BE2C (cell line): ENCODE results near the gene GOLGA8J. TPM values are rescaled to one million over a fixed set of nuclear protein-coding genes. Genes with fewer than 3 reads are reported as not detected.
"Not testable (repeated sequence)": the region's sequence is repeated elsewhere in the genome, so short reads cannot be mapped to it uniquely, and the experiment has no call there.

Experiments used
- DNase-seq: peaks from one replicate; pipeline ENCODE4 v3.0.0-alpha.2; 2020
- H3K27me3 ChIP-seq: fragments of 250-450 bp; sonication (Bioruptor Pico); 2 replicates; pipeline ENCODE4 v1.5.1; 2020; ENCODE audit warnings: mild to moderate bottlenecking
- H3K36me3 ChIP-seq: fragments of 250-450 bp; sonication (Bioruptor Pico); 2 replicates; pipeline ENCODE4 v1.5.1; 2020; ENCODE audit warnings: mild to moderate bottlenecking
- H3K4me1 ChIP-seq: fragments of 250-450 bp; sonication (Bioruptor Pico); 2 replicates; pipeline ENCODE4 v1.5.1; 2020
- H3K4me3 ChIP-seq: 2 replicates; pipeline ENCODE4 v1.5.1; 2011; ENCODE audit warnings: low read depth, low read length
- H3K9me3 ChIP-seq: fragments of 250-450 bp; sonication (Bioruptor Pico); 2 replicates; pipeline ENCODE4 v1.5.1; 2020
- polyA plus RNA-seq: library from polyadenylated mRNA; unstranded; fragments of >200 nt; gene quantifications from one replicate; pipeline ENCODE4 v1.2.1, GENCODE V29; 2012; ENCODE audit warnings: low read depth, missing spikeins; ENCODE audit not compliant: insufficient read length, insufficient read depth
- TF ChIP-seq, protein P1 (sequence below): IDR thresholded peaks from 2 replicates; pipeline ENCODE4 v1.5.1; 2012; ENCODE audit warnings: mild to moderate bottlenecking, low read depth, low read length

GOLGA8J gene, protein sequence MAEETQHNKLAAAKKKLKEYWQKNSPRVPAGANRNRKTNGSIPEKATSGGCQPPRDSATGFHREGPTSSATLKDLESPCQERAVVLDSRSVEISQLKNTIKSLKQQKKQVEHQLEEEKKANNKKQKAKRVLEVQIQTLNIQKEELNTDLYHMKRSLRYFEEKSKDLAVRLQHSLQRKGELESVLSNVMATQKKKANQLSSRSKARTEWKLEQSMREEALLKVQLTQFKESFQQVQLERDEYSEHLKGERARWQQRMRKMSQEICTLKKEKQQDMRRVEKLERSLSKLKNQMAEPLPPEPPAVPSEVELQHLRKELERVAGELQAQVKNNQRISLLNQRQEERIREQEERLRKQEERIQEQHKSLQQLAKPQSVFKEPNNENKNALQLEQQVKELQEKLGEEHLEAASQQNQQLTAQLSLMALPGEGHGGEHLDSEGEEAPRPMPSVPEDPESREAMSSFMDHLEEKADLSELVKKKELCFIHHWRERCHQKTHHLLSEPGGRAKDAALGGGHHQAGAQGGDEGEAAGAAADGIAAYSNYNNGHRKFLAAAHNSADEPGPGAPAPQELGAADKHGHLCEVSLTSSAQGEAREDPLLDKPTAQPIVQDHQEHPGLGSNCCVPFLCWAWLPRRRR
- polyA plus RNA-seq: not detected

DNA sequence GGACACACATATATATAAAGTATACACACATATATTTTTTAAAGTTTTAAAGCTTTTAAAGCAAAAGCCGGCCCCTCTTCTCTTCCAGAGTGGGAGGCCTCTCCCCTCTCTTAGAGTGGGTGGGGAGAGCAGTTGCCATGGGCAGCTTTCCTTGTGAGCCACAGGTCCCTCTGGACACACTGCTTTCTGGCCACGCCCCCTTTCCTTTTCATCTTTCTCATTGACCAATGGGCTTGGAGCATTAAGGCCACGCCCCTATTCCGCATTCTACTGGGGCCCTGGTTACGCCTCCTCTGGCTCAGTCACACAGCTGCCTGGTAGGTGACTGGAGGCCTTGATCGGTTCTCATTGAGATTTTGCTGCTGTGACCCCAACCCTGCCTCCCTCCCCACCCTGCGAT, at the start of gene GOLGA8J:
Gene GOLGA8J, plus strand, starts transcription at position 301 of the 400 bp plus-strand sequence. Its CDS starts 98 bp downstream, at position 399.
- H3K4me3 ChIP-seq, H3K36me3 ChIP-seq, H3K4me1 ChIP-seq, DNase-seq, H3K27me3 ChIP-seq, H3K9me3 ChIP-seq: not testable (repeated sequence)

DNA sequence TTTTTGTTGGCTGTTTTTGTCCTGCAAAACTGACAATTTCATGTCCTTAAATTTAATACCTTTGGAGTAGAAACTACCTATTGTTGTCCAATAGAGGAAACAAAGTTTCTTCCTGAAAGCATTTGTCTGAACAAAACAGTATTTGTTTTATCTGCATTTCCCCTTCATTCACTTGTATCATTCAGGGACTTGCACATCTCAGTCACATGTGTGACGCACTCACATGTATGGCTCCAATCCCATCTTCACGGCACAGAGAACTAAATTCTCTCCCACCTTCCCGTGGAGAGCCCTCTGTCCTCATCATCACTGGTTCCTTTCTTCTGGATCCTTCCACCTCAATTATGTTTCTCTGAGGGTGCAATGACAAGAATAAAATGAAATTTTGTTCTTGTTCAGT, 49.5 kb upstream of the GOLGA8J start:
- Histone ChIP-seq H3K4me1 (no peaks in the 10 kb centered on the region), H3K9me3 (no peaks in the 10 kb centered on the region), H3K27me3 (no peaks in the 10 kb centered on the region), H3K4me3 (no peak overlapping the region), H3K36me3 (no peaks in the 10 kb centered on the region)
- TF ChIP-seq, protein P1, sequence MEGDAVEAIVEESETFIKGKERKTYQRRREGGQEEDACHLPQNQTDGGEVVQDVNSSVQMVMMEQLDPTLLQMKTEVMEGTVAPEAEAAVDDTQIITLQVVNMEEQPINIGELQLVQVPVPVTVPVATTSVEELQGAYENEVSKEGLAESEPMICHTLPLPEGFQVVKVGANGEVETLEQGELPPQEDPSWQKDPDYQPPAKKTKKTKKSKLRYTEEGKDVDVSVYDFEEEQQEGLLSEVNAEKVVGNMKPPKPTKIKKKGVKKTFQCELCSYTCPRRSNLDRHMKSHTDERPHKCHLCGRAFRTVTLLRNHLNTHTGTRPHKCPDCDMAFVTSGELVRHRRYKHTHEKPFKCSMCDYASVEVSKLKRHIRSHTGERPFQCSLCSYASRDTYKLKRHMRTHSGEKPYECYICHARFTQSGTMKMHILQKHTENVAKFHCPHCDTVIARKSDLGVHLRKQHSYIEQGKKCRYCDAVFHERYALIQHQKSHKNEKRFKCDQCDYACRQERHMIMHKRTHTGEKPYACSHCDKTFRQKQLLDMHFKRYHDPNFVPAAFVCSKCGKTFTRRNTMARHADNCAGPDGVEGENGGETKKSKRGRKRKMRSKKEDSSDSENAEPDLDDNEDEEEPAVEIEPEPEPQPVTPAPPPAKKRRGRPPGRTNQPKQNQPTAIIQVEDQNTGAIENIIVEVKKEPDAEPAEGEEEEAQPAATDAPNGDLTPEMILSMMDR: no peak
- DNase-seq: no peak

DNA sequence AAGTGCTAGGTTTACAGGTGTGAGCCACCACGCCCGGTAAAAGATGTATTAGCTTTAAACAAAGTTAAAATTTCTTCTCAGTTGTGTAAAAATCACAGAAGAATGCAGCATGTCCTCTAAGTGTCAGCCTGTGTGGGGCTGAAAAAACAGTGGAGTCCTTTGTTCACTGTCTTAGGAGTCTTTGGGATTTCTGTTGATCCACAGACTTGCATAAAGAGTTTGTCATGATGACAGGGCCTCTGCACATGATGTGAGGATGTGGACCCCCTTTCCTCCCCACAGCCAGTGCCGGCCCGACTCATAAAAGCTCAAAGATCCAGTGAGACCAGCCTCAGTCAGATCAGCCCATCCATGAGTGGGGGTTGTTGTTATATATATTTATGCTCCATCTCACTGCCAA, 49.0 kb upstream of the GOLGA8J start:
- H3K27me3 ChIP-seq: no peaks in the 10 kb centered on the region
- DNase-seq: no peak
- no peaks in the 10 kb centered on the region for H3K9me3 ChIP-seq
- no peaks in the 10 kb centered on the region for H3K36me3 ChIP-seq
- no peaks in the 10 kb centered on the region for H3K4me1 ChIP-seq
- H3K4me3 ChIP-seq: no peak overlapping the region
- TF ChIP-seq, protein P1: no peak

DNA sequence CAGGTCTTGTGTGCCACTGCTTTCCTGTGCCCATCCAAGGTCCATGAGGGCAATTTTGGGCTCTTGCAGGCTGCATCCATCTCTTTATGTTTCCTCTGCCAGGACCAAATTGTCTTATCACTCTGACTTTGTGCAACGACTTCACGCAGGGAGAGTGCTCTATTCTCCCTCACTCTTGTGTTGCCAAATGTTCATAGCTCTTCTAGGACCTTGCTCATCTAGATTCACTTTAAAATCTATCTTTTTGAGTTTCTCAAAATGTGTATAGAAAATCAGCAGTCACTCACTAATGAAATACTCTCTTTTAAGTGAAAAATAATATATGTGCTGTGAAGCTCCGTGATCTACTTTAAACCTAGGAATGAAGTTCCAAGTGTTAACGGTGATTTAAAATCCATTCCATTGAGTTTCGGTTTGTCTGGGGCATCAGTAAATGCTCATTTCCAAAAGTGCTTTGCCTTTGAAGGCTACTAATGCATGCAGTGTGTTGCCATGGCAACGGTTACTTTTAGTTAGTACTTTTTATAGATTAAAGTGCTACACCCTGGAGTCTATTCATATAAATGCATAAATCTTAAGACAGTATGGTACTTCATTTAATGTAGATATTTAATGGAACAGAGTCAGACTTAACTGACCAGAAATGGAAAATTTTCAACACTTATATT, 46.6 kb upstream of the GOLGA8J start:
- Histone ChIP-seq H3K9me3 (no peaks in the 10 kb centered on the region), H3K27me3 (no peaks in the 10 kb centered on the region), H3K4me3 (no peak overlapping the region), H3K36me3 (no peaks in the 10 kb centered on the region), H3K4me1 (peaks cover 4% of the 10 kb centered on the region; the same call in 1 of the 2 replicates)
- DNase-seq: no peak
- TF ChIP-seq, protein P1: no peak

DNA sequence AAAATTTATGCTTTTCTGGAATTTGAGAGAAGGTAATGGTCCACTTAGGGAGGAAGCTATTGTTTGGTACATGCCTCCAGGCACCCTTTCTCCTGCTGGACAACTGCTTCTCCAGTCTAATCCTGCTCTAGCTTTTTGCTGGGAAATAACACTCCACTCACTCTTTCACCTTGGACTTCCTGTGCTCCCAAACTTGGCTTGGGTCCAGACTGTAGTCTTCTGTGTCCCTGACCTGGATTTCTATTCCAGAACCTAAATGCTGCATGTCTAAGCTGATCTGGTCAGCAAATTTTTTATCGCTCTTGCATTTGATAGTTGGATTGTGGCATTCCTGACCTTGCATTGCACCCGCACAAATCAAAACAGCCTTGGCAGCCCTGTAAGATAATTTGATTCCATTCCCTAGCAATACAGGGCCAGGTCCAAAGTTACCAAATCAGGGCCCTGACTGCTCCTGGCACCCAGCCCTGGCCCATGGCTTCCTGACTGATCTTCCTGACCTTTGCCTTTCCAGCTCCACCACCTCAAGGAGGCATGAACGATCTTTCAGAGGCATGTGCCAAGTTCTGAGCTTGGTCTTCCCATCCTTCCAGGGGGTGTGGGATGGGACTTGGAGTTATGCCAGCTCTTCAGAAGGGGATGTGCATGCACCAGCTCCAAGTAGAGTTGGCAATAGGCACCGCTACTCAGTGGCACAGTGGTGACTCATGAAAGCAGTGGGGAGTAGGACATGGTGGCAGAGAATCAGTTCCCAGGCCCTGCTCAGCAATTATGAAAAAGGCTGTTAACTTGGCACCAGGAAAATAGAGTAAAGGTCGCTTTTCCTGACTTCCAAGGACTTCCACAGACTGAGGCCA, 43.9 kb upstream of the GOLGA8J start:
- Histone ChIP-seq H3K4me1 (peaks cover 4% of the 10 kb centered on the region; the same call in 1 of the 2 replicates), H3K36me3 (no peaks in the 10 kb centered on the region), H3K27me3 (no peaks in the 10 kb centered on the region), H3K9me3 (no peaks in the 10 kb centered on the region), H3K4me3 (no peak overlapping the region)
- no peak for DNase-seq
- TF ChIP-seq, protein P1: no peak

DNA sequence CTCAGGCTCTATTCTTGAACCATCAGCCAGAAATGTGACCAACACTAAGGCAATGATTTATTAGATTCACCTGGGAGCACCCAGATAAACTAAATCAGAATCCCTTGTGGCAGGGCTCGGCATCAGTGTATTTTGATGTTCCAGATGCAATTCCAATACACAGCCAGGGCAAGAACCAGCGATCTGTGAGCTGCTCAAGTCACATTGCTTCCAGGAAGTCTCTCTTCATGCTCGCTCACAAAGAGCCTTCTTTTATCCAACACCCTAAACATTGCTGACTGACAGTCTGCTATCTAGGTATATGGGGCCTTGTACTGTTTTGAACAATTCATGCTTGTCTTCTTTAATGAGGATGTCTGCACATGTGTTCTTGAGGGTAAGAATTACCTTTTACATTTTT, 40.9 kb upstream of the GOLGA8J start:
- Histone ChIP-seq H3K27me3 (no peaks in the 10 kb centered on the region), H3K36me3 (no peaks in the 10 kb centered on the region), H3K4me3 (no peak overlapping the region), H3K9me3 (no peaks in the 10 kb centered on the region), H3K4me1 (peaks cover 4% of the 10 kb centered on the region; the same call in 1 of the 2 replicates)
- no peak for DNase-seq
- TF ChIP-seq, protein P1: no peak
